T-helper 1 cell treated with Interleukin-12 subunit alpha and Interleukin-12 subunit beta and Interleukin-4 antibody, amounts not matched to agents 30 μg/mL and 1 μg/mL, for 36 hours (primary cell): ENCODE data around the gene ALDH3B1.
A peak's percentile ranks its signal among the peaks of the same experiment; 100 is the strongest.

ENCODE experiments used
- H3K27ac Mint-ChIP-seq: one replicate; pipeline ENCODE4 v1.8.0; 2021; ENCODE audit warnings: mild to moderate bottlenecking, mixed read lengths
- H3K27me3 Mint-ChIP-seq: one replicate; pipeline ENCODE4 v1.8.0; 2021; ENCODE audit warnings: low read depth, mixed read lengths
- H3K36me3 Mint-ChIP-seq: one replicate; pipeline ENCODE4 v1.8.0; 2021; ENCODE audit warnings: low read depth, mixed read lengths
- H3K4me1 Mint-ChIP-seq: one replicate; pipeline ENCODE4 v1.8.0; 2021; ENCODE audit warnings: low read depth, mixed read lengths
- H3K4me3 Mint-ChIP-seq: one replicate; pipeline ENCODE4 v1.8.0; 2021; ENCODE audit warnings: mild to moderate bottlenecking, moderate library complexity, mixed read lengths
- H3K9me3 Mint-ChIP-seq: one replicate; pipeline ENCODE4 v1.8.0; 2021; ENCODE audit warnings: mixed read lengths

Gene ALDH3B1

DNA sequence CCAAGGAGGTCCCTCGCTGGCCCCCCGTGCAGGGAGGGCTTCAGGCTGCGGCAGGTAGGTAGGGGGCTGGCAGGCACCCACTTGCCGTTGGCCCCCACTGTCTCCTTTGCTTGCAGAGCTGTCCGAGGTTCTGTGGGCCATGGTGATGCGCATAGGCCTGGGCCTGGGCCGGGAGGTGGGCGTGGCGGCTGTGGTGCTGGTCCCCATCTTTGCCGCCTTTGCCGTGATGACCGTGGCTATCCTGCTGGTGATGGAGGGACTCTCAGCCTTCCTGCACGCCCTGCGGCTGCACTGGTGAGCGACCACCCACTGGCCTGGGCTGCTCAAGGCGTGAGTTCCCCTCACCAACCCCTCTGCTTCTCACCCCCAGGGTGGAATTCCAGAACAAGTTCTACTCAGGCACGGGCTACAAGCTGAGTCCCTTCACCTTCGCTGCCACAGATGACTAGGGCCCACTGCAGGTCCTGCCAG, 40.3 kb downstream of the ALDH3B1 start:
- Mint-ChIP-seq H3K27ac (no peak overlapping the region), H3K36me3 (peaks cover 13% of the 10 kb centered on the region), H3K4me3 (no peak overlapping the region), H3K9me3 (no peaks in the 10 kb centered on the region), H3K4me1 (no peaks in the 10 kb centered on the region), H3K27me3 (no peaks in the 10 kb centered on the region)

DNA sequence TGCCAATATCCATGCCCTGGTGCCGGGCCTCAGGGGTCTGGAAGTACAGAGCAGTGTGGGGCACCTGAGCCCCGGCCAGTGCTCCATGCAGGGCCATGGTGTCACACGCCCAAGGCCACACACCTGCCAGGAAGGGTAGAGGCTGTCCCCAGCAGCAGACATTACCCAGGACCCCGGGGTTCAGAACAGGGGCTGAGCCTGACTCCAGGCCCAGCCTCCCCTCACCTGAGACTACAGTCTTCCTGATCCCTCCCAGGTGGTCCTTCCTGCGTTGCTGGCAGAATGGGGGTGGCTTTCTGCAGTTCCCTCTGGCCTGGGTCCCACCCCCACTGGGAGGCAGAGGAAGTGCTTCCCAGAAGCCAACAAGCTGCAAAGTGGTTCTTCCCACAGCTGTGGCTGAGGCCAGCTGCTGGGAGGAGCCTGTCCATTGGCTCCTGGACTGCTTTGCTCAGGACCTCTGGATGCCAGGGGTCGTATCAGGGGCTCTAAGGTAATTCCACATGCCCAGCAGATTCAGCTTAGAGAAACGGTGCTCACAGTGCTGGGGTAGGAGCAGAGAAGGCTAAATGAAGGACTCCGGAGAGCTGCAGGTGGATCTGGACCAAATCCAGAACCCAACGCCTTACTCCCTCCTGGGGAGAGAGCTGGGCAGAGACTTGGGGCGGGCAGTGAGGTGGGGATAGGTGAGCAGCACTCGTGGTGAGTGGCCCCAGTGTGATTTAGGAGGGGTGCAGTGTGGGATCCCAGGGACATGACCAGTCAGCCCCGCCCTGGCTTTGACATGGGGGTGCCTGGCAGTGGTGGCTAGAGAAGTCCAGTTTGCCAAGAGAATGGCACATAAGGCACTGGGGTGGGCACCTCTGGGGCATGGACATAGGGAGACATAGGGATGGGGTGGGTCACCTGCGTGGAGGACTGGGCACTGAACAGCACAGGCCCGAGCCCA, 41.3 kb downstream of the ALDH3B1 start:
- Mint-ChIP-seq H3K9me3 (no peaks in the 10 kb centered on the region), H3K4me3 (no peak overlapping the region), H3K27me3 (no peaks in the 10 kb centered on the region), H3K36me3 (peaks cover 13% of the 10 kb centered on the region), H3K27ac (no peak overlapping the region), H3K4me1 (no peaks in the 10 kb centered on the region)

DNA sequence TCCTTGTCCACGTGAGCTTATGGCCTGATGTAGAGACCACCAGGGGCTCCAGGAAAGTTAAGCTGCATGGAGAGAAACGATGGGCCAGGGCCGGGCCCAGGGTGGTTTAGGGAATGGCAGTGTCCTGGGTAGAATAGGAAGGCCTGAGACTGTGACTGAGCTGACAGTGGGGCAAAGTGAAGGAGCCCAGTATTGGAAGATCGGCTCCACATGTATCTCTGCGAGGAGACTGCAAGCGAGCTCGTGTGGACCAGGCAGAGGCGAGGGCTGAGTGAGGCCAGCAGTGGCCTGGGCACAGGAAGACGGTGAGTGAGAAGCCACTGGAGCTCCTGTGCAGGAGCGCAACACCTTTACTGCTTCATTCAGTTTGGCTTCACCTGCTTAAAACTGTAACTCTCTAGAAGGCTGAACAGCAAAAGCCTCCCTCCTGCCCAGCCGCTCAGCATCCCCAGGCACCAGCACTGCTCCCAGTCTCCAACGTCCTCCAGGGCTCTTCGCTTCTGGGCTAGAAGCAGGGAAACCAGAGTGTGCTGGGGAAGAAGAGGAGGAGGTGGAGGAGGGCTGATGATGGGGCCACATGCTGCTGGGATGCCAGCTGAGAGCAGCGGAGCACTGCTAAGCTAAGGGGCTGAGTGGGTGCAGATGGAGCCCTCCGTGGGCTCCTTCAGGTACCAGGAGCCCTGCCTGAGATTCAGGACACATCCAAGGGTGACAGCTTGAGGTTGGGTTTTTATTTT, 42.2 kb downstream of the ALDH3B1 start:
- H3K27me3 Mint-ChIP-seq = no peaks in the 10 kb centered on the region
- H3K36me3 Mint-ChIP-seq = peaks cover 13% of the 10 kb centered on the region
- H3K9me3 Mint-ChIP-seq = no peaks in the 10 kb centered on the region
- H3K4me3 Mint-ChIP-seq = no peak overlapping the region
- H3K27ac Mint-ChIP-seq = no peak overlapping the region
- H3K4me1 Mint-ChIP-seq = no peaks in the 10 kb centered on the region

DNA sequence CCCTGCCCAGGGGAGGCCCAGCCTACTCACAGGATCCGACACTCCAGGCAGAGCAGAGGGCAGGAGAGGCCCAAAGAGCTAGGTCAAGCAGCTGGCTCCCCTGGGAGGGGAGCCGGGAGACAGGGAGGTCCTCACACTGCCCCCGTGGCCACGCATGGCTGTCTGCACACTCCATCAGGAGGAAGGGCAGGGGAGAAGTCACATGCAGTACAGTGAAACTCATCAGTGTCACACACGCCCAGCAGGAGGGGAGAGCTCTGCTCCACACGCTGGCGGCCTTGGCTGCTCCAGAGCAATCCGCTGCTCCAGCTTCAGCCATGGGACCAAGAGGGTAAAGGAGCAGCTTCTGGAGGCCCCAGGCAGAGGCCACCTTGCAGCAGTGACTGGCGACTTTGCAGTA, 43.0 kb downstream of the ALDH3B1 start:
- Mint-ChIP-seq H3K36me3 (peaks cover 13% of the 10 kb centered on the region), H3K27ac (no peak overlapping the region), H3K4me3 (no peak overlapping the region), H3K4me1 (no peaks in the 10 kb centered on the region), H3K27me3 (no peaks in the 10 kb centered on the region), H3K9me3 (no peaks in the 10 kb centered on the region)

DNA sequence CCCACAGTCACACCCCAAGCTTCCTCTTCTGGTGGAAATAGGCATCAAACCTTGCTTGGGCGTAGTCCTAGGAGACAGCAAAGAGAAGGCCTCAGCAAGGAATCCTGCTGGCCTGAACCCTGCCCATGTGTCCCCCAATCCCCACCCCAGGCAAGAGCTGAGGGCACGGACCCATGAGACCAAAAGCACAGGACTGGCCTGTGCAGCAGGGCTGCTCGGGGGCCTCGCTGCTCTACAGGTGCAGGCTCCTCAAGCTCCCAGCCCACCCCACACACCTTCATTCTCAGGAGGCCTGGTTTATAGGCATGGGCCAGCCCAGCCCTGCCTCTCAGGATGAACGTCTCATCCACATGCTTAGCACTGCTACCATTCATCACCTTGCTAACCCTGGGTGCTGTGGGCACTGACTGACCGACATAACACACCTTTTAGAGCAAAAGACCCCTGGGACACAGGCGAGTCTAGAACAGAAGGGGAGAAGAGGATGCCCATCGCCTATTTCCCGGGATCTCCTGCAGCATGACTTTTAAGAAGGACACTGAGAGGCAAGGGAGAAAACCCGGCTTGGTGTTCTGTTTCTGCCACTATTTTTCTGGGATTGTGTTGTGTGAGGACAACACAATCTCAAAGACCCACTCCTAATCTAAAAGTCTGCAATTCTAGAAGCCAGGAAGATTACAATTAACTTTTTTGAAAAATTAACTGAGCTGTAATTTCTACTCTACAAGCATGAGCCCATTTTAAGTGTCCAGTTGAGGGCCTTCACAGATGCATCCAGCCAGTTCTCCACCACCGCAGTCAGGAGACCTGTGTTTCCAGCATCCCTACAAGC, 44.1 kb downstream of the ALDH3B1 start:
- no peaks in the 10 kb centered on the region for H3K4me1 Mint-ChIP-seq
- no peaks in the 10 kb centered on the region for H3K9me3 Mint-ChIP-seq
- no peak overlapping the region for H3K4me3 Mint-ChIP-seq
- H3K27me3 Mint-ChIP-seq = no peaks in the 10 kb centered on the region
- H3K36me3 Mint-ChIP-seq = peaks cover 13% of the 10 kb centered on the region
- peak overlapping the region; percentile 15 for H3K27ac Mint-ChIP-seq

DNA sequence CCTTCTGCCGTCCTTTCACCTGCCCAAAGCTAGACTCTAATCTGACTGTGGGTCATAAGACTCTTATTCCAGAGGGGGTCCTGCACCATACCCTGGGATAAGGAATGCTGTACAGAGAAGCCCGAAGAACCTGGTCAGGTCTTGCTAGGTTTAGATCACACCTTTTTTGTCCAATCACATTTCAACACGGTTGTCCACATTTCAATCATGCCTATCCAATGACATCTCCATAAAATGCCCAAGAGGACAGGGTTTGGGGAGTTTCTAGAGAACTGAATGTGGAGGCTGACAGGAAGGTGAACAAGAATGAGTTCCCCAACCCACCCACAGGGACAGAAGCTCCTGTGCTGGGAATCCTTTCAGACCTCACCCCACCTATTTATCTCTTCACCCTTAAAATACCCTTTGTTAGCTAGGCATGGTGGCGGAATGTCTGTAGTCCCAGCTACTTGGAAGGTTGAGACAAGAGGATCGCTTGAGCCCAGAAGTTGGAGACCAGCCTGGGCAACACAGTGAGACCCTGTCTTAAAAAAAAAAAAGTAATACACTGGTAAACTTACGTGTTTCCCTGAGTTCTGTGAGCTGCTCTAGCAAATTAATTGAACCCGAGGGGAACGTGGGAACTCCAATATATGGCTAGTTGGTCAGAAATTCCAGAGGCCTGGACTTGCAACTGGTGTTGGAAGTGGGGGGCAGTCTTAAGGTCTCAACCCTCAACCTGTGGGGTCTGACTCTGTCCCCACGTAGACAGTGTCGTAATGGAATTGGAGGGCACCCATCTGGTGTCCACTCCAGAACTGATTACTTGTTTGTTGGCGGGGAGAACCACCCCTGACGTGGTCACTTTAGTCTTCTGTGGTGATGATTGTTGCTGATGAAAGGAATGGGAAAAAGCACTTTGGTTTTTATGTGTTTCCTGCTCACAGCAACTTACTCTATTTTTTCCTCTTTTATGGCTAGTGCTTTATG, 46.5 kb downstream of the ALDH3B1 start:
- peaks cover 3% of the 10 kb centered on the region for H3K4me1 Mint-ChIP-seq

DNA sequence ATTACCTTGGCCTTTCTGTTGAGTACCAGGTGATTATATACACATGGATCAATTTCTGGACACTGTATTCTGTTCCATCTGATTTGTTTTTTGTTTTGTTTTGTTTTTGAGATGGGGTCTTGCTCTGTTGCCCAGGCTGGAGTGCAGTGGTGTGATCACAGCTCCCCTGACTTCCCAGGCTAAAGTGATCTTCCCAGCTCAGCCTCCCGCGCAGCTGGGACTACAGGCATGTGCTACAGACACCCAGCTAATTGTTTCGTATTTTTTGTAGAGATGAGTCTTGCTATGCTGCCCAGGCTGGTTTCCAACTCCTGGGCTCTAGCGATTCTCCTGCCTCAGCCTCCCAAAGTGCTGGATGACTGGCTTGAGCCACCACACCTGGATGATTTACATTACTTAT, 47.7 kb downstream of the ALDH3B1 start:
- Mint-ChIP-seq H3K4me3 (no peak overlapping the region), H3K36me3 (peaks cover 6% of the 10 kb centered on the region), H3K4me1 (peaks cover 3% of the 10 kb centered on the region), H3K9me3 (no peaks in the 10 kb centered on the region), H3K27me3 (no peaks in the 10 kb centered on the region), H3K27ac (no peak overlapping the region)

More for the DNA sequence above, 46.5 kb downstream of the ALDH3B1 start:
- no peaks in the 10 kb centered on the region for H3K9me3 Mint-ChIP-seq
- H3K27me3 Mint-ChIP-seq = no peaks in the 10 kb centered on the region
- no peak overlapping the region for H3K27ac Mint-ChIP-seq
- H3K4me3 Mint-ChIP-seq = no peak overlapping the region
- H3K36me3 Mint-ChIP-seq = peaks cover 13% of the 10 kb centered on the region

DNA sequence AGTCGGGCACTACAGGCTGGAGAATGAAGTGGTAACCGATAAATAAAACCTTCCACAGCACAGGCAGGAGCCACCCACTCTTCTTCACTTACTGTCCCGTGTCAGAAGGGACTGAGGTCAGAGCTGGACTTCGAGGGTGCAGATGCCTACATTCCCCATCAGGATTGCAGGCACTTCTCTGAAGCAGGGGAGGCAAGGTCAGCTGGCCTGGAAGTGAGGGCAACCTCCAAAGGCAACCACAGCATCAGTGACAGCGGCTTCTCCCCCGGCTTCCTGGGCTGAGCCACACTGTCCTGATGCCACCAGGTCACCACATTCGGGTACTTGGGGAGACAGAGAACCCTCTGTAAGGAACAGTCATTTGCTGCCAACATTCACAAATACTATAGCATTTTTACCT, 51.4 kb downstream of the ALDH3B1 start:
- no peak overlapping the region for H3K4me3 Mint-ChIP-seq
- no peaks in the 10 kb centered on the region for H3K27me3 Mint-ChIP-seq
- H3K36me3 Mint-ChIP-seq = peaks cover 6% of the 10 kb centered on the region
- H3K4me1 Mint-ChIP-seq = peaks cover 3% of the 10 kb centered on the region
- H3K27ac Mint-ChIP-seq = no peak overlapping the region
- H3K9me3 Mint-ChIP-seq = no peaks in the 10 kb centered on the region

DNA sequence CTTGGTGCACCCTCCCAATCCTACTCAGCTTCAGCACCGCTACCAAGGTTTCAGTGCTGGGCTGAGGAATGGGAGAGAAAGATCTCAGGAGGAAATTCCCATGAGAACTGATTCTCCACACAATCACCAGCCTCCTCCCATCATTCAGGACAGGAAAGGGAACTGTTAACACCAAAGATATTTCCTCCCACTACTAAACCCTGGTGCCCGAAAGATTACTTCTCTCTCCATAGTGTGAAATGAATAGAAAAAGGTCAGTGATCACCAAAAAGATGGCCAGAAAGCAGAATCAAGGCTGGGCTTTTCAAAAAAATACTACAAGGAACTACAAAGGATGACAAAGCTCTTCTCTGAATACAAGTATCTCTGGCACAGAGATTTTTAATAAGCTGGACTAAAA, 54.8 kb downstream of the ALDH3B1 start:
- peaks cover 8% of the 10 kb centered on the region for H3K36me3 Mint-ChIP-seq
- no peaks in the 10 kb centered on the region for H3K27me3 Mint-ChIP-seq
- H3K4me1 Mint-ChIP-seq = peaks cover 3% of the 10 kb centered on the region
- H3K4me3 Mint-ChIP-seq = no peak overlapping the region
- no peaks in the 10 kb centered on the region for H3K9me3 Mint-ChIP-seq
- no peak overlapping the region for H3K27ac Mint-ChIP-seq

DNA sequence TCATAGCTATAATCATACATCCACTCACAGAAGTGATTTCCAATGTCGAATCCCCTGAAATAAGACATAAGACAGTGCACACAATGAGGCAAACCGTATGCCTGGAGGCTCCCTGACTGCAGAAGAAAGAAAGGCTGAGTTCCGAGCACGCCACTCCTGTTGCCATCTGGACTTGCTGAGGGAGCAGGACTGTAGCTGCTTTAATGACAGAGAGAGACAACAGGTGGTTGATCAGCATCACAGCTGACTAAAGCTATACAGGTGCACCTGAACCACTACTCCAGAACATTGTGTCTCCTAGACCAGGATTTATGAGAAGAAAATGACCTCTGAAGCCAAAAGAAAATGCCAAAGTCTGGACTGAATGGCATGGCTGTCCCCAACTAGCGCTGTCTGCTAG, 55.7 kb downstream of the ALDH3B1 start:
- Mint-ChIP-seq H3K4me1 (no peaks in the 10 kb centered on the region), H3K27me3 (no peaks in the 10 kb centered on the region), H3K27ac (no peak overlapping the region), H3K4me3 (no peak overlapping the region), H3K36me3 (peaks cover 4% of the 10 kb centered on the region), H3K9me3 (no peaks in the 10 kb centered on the region)

DNA sequence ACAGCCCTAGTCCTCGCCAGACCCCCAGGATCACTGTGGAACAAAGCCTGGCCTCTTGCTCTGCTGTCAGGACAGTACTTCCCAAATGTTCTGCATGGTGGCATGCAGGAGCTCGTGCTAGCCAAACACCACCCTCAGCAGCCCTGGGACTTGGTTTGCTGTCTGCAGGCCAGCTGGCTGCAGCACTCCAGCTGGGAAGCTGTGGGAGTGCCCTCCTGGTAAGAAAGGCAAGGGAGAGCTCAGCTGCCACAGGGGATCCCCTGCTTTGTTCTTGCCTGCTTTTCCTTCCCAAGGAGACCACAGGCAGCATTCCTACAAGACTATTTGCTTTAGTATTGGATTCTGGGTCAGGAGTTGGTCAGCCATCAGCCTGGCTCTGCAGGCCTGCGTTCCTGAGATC, 56.6 kb downstream of the ALDH3B1 start:
- Mint-ChIP-seq H3K4me3 (no peak overlapping the region), H3K9me3 (no peaks in the 10 kb centered on the region), H3K27me3 (no peaks in the 10 kb centered on the region), H3K27ac (no peak overlapping the region), H3K4me1 (no peaks in the 10 kb centered on the region), H3K36me3 (peaks cover 4% of the 10 kb centered on the region)

DNA sequence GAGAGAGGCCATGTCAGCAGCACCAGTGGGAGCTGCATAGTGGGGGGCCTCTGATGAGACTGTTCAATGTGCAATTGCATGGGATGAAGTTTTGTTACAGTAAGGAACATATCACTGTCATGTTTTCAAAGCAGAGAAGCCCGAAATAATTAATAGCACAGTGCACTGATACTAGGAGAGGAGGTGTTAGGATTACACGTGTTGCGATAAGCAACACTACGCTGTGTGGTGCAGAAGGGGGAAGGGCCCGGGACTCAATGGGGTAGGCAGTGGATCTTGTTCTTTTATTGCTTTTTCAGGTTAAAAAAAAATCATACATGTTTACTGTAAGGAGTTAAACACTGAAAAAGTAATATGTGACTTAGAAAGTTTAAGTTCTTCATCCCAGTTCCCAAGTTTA, 57.9 kb downstream of the ALDH3B1 start:
- Mint-ChIP-seq H3K9me3 (no peaks in the 10 kb centered on the region), H3K27ac (no peak overlapping the region)

DNA sequence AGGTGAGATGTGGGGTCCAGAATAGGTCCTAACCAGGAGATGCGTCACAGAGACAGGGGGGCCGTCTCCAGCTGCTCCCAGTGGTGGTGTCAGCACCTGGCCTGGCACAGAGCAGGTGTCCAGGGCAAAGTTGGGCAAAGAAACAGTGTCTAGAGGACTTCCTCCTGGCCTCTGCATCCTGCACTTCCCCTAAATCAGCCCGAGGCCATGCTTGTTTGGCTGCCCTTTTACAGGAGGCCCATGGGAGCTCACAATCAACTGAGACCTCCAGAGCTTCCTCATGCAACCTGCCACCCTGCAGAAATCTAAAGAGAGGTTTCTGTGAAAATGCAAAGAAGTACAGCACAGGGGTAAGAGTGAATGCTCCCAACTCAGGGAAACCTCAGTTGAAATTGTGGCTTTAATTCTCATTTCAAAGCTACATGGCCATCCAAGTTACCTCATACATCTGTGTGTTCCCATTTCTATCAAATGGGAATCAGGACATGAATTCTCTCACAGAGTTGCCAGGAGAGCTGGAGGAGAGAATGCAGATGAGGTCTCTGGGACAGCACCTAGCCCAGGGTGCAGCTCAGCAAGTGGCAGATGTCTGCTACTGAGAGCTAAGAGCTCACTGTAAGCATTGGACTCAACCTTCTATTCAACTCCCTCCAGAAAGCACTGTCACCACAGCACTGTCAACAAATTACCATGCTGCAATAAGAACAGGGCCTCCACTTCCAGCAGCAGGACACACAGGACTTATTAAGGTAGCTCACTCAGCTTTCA, 61.3 kb downstream of the ALDH3B1 start:
- no peaks in the 10 kb centered on the region for H3K27me3 Mint-ChIP-seq
- no peak overlapping the region for H3K27ac Mint-ChIP-seq
- no peaks in the 10 kb centered on the region for H3K9me3 Mint-ChIP-seq
- peaks cover 2% of the 10 kb centered on the region for H3K36me3 Mint-ChIP-seq
- no peaks in the 10 kb centered on the region for H3K4me1 Mint-ChIP-seq
- no peak overlapping the region for H3K4me3 Mint-ChIP-seq

More for the DNA sequence above, 57.9 kb downstream of the ALDH3B1 start:
- H3K4me1 Mint-ChIP-seq = no peaks in the 10 kb centered on the region
- H3K27me3 Mint-ChIP-seq = no peaks in the 10 kb centered on the region
- no peak overlapping the region for H3K4me3 Mint-ChIP-seq
- H3K36me3 Mint-ChIP-seq = peaks cover 4% of the 10 kb centered on the region
